OCI-LY1 (cell line): ENCODE data around the gene RPL18A.

Experiments used
- EZH2 ChIP-seq: fragments of 200-600 bp; sonication (generic), shearing (Covaris generic); IDR thresholded peaks from 2 replicates; pipeline ENCODE4 v1.8.0; 2017; ENCODE audit warnings: borderline replicate concordance, mixed run types, mild to moderate bottlenecking, antibody characterized with exemption, low read length, moderate library complexity, mixed read lengths
- TF ChIP-seq, protein P1 (sequence below): fragments of 200-600 bp; sonication (generic), shearing (Covaris generic); IDR thresholded peaks from 2 replicates; pipeline ENCODE4 v1.5.1; 2017; ENCODE audit warnings: mild to moderate bottlenecking, antibody characterized with exemption, low read length, moderate library complexity, mixed read lengths

DNA sequence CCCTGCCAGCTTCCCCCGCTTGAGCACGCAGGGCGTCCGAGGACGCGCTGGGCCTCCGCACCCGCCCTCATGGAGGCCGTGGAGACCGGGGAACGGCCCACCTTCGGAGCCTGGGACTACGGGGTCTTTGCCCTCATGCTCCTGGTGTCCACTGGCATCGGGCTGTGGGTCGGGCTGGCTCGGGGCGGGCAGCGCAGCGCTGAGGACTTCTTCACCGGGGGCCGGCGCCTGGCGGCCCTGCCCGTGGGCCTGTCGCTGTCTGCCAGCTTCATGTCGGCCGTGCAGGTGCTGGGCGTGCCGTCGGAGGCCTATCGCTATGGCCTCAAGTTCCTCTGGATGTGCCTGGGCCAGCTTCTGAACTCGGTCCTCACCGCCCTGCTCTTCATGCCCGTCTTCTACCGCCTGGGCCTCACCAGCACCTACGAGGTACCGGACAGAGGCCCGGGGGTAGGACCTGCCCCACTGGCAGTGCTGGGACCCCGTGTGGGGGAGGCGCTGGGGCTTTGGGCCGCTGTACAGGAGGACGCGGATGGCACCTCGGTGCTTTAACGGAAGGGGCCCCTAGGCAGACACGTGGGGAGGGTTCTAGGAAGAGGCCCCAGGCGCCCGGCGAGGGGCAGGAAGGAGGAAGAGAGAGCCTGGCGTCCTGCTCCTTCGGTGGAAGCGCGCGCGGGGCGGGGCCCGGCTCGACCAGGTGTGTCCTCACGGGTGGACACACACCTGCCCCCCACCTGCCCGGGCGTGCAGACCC, 12.7 kb downstream of the RPL18A start:
- TF ChIP-seq EZH2: no peak
- TF ChIP-seq, protein P1, sequence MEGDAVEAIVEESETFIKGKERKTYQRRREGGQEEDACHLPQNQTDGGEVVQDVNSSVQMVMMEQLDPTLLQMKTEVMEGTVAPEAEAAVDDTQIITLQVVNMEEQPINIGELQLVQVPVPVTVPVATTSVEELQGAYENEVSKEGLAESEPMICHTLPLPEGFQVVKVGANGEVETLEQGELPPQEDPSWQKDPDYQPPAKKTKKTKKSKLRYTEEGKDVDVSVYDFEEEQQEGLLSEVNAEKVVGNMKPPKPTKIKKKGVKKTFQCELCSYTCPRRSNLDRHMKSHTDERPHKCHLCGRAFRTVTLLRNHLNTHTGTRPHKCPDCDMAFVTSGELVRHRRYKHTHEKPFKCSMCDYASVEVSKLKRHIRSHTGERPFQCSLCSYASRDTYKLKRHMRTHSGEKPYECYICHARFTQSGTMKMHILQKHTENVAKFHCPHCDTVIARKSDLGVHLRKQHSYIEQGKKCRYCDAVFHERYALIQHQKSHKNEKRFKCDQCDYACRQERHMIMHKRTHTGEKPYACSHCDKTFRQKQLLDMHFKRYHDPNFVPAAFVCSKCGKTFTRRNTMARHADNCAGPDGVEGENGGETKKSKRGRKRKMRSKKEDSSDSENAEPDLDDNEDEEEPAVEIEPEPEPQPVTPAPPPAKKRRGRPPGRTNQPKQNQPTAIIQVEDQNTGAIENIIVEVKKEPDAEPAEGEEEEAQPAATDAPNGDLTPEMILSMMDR: no peak
